ENCODE results near the gene CTRB1. TPM values are rescaled to one million over a fixed set of nuclear protein-coding genes. Genes with fewer than 3 reads are reported as not detected.
"Not testable (repeated sequence)": the region's sequence is repeated elsewhere in the genome, so short reads cannot be mapped to it uniquely, and the experiment has no call there.

Gene CTRB1
- total RNA-seq, 1 experiment from 2014 or later: not detected

- in situ Hi-C loops (cut with HindIII; ENCODE audit: low pct_unique_long_range_greater_than_20kb, low sequenced_read_pairs): no loop called here
- no peak for DNase-seq (ENCODE audit: low read depth, low spot score)
These were observed 1.4 kb upstream of the CTRB1 start for GRCh38 chr16:75217389-75217851.

- in situ Hi-C loops (cut with HindIII; ENCODE audit: low pct_unique_long_range_greater_than_20kb, low sequenced_read_pairs): no loop called here
- no peak for DNase-seq (ENCODE audit: low read depth, low spot score)
These were observed 300 bp downstream of the CTRB1 start for GRCh38 chr16:75219088-75219487.

- in situ Hi-C loops (cut with HindIII; ENCODE audit: low pct_unique_long_range_greater_than_20kb, low sequenced_read_pairs): no loop called here
- no peak for DNase-seq (ENCODE audit: low read depth, low spot score)
These were observed 1.1 kb downstream of the CTRB1 start for GRCh38 chr16:75219838-75220237.

GRCh38 chr16:75222271-75222783 lies 3.5 kb downstream of the CTRB1 start:
- in situ Hi-C loops (cut with HindIII; ENCODE audit: low pct_unique_long_range_greater_than_20kb, low sequenced_read_pairs): no loop called here
- DNase-seq (ENCODE audit: low read depth, low spot score): no peak

GRCh38 chr16:75223129-75223528 lies 4.3 kb downstream of the CTRB1 start:
- in situ Hi-C loops (cut with HindIII; ENCODE audit: low pct_unique_long_range_greater_than_20kb, low sequenced_read_pairs); DNase-seq (ENCODE audit: low read depth, low spot score): not testable (repeated sequence)

GRCh38 chr16:75224306-75225082 lies 5.7 kb downstream of the CTRB1 start:
- DNase-seq (ENCODE audit: low read depth, low spot score): no peak
- in situ Hi-C loops (cut with HindIII; ENCODE audit: low pct_unique_long_range_greater_than_20kb, low sequenced_read_pairs): no loop called here

- no peak for DNase-seq (ENCODE audit: low read depth, low spot score)
- in situ Hi-C loops (cut with HindIII; ENCODE audit: low pct_unique_long_range_greater_than_20kb, low sequenced_read_pairs): no loop called here
These were observed 6.3 kb downstream of the CTRB1 start for GRCh38 chr16:75225092-75225491.

- in situ Hi-C loops (cut with HindIII; ENCODE audit: low pct_unique_long_range_greater_than_20kb, low sequenced_read_pairs): no loop called here
- DNase-seq (ENCODE audit: low read depth, low spot score): no peak
These were observed 7.1 kb downstream of the CTRB1 start for GRCh38 chr16:75225678-75226515.

- in situ Hi-C loops (cut with HindIII; ENCODE audit: low pct_unique_long_range_greater_than_20kb, low sequenced_read_pairs): no loop called here
- DNase-seq (ENCODE audit: low read depth, low spot score): no peak
These were observed 8.0 kb downstream of the CTRB1 start for GRCh38 chr16:75226550-75227360.

GRCh38 chr16:75227361-75228142 lies 8.8 kb downstream of the CTRB1 start:
- in situ Hi-C loops (cut with HindIII; ENCODE audit: low pct_unique_long_range_greater_than_20kb, low sequenced_read_pairs): no loop called here
- no peak for DNase-seq (ENCODE audit: low read depth, low spot score)

- in situ Hi-C loops (cut with HindIII; ENCODE audit: low pct_unique_long_range_greater_than_20kb, low sequenced_read_pairs): no loop called here
- no peak for DNase-seq (ENCODE audit: low read depth, low spot score)
These were observed 9.6 kb downstream of the CTRB1 start for GRCh38 chr16:75228143-75228976.

GRCh38 chr16:75229172-75230031 lies 10.6 kb downstream of the CTRB1 start:
- in situ Hi-C loops (cut with HindIII; ENCODE audit: low pct_unique_long_range_greater_than_20kb, low sequenced_read_pairs): no loop called here
- no peak for DNase-seq (ENCODE audit: low read depth, low spot score)

- in situ Hi-C loops (cut with HindIII; ENCODE audit: low pct_unique_long_range_greater_than_20kb, low sequenced_read_pairs): no loop called here
- no peak for DNase-seq (ENCODE audit: low read depth, low spot score)
These were observed 11.8 kb downstream of the CTRB1 start for GRCh38 chr16:75230471-75231110.

- no peak for DNase-seq (ENCODE audit: low read depth, low spot score)
- in situ Hi-C loops (cut with HindIII; ENCODE audit: low pct_unique_long_range_greater_than_20kb, low sequenced_read_pairs): no loop called here
These were observed 12.8 kb downstream of the CTRB1 start for GRCh38 chr16:75231570-75231969.

GRCh38 chr16:75233611-75233938 lies 14.8 kb downstream of the CTRB1 start:
- in situ Hi-C loops (cut with HindIII; ENCODE audit: low pct_unique_long_range_greater_than_20kb, low sequenced_read_pairs): no loop called here
- DNase-seq (ENCODE audit: low read depth, low spot score): no peak
